HL-60 (cell line): ENCODE data around the gene OR10P1.

ENCODE experiments used
- CTCF ChIP-seq: IDR thresholded peaks from one replicate; pipeline ENCODE4 v1.5.1; 2011; ENCODE audit warnings: low read length, control low read depth, inconsistent platforms; ENCODE audit not compliant: insufficient read depth
- GABPA ChIP-seq: IDR thresholded peaks from 2 replicates; pipeline ENCODE4 v1.6.1; 2012; ENCODE audit warnings: low read depth
- POLR2AphosphoS5 ChIP-seq: IDR thresholded peaks from 2 replicates; pipeline ENCODE4 v1.6.1; 2012; ENCODE audit warnings: low read depth
- TF ChIP-seq, protein P1 (sequence below): IDR thresholded peaks from 2 replicates; pipeline ENCODE4 v1.6.1; 2012; ENCODE audit warnings: low read depth; ENCODE audit not compliant: insufficient replicate concordance

DNA sequence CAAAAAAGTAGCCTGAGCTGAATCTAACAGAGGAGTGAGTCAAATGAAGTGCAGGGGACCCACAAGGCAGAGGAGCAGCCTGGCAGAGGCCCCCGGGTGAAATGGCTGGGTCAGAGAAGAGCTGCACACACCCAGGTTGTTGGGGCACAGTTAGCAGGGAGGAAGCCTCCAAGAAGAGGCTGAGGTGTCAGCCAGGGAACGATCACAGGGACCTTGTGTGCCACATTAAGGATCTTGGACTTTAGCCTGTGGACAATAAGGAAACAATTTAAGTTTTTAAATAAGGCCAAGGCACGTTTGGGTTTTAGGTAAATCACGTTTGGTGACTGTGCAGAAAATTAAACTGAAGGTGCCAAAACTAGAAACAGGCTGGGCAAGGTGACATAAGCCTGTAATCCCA lies 35.1 kb downstream of the OR10P1 start:
- TF ChIP-seq POLR2AphosphoS5 (no peak), CTCF (no peak), GABPA (no peak)
- TF ChIP-seq, protein P1, sequence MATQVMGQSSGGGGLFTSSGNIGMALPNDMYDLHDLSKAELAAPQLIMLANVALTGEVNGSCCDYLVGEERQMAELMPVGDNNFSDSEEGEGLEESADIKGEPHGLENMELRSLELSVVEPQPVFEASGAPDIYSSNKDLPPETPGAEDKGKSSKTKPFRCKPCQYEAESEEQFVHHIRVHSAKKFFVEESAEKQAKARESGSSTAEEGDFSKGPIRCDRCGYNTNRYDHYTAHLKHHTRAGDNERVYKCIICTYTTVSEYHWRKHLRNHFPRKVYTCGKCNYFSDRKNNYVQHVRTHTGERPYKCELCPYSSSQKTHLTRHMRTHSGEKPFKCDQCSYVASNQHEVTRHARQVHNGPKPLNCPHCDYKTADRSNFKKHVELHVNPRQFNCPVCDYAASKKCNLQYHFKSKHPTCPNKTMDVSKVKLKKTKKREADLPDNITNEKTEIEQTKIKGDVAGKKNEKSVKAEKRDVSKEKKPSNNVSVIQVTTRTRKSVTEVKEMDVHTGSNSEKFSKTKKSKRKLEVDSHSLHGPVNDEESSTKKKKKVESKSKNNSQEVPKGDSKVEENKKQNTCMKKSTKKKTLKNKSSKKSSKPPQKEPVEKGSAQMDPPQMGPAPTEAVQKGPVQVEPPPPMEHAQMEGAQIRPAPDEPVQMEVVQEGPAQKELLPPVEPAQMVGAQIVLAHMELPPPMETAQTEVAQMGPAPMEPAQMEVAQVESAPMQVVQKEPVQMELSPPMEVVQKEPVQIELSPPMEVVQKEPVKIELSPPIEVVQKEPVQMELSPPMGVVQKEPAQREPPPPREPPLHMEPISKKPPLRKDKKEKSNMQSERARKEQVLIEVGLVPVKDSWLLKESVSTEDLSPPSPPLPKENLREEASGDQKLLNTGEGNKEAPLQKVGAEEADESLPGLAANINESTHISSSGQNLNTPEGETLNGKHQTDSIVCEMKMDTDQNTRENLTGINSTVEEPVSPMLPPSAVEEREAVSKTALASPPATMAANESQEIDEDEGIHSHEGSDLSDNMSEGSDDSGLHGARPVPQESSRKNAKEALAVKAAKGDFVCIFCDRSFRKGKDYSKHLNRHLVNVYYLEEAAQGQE = no peak
